ENCODE data around the gene CCDC12. TPM values are rescaled to one million over a fixed set of nuclear protein-coding genes. Genes with fewer than 3 reads are reported as not detected.
A peak's percentile ranks its signal among the peaks of the same experiment; 100 is the strongest.

Gene CCDC12
- total RNA-seq, 4 donors from 2014 or later, result 43.2 to 60.6 (median 51.8) TPM

DNA sequence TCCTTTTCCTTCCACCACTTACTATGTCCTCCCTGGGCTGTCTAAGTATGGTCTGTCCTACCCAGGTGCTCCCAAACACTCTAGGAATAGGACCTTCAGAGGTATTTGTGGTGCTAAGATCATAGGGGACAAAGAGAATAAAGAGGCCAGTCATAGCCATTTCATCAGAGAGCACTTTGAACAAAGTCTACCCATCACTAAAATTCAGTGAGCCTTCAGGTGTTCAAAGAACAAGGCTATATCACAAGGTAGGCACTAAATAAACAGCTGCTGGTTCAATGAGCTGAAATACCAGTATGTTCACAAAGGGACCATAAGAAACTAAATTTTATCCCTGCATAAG is 41.7 kb upstream of the CCDC12 start:
- Histone ChIP-seq H3K4me3 (replicated peaks in 1 of 3) (no peak overlapping the region), H3K4me1 (peaks cover 22 to 40% of the 10 kb centered on the region in 2 donors), H3K27me3 (no peaks in the 10 kb centered on the region), H3K36me3 (peaks cover 4 to 8% of the 10 kb centered on the region in 2 donors), H3K9me3 (no peaks in the 10 kb centered on the region), H3K27ac (peak overlapping the region in 1 of 3 donors; percentile 20)
- no peak for DNase-seq
- intact Hi-C loops (cut with DNase I), result no loop called here
- TF ChIP-seq, protein P1, sequence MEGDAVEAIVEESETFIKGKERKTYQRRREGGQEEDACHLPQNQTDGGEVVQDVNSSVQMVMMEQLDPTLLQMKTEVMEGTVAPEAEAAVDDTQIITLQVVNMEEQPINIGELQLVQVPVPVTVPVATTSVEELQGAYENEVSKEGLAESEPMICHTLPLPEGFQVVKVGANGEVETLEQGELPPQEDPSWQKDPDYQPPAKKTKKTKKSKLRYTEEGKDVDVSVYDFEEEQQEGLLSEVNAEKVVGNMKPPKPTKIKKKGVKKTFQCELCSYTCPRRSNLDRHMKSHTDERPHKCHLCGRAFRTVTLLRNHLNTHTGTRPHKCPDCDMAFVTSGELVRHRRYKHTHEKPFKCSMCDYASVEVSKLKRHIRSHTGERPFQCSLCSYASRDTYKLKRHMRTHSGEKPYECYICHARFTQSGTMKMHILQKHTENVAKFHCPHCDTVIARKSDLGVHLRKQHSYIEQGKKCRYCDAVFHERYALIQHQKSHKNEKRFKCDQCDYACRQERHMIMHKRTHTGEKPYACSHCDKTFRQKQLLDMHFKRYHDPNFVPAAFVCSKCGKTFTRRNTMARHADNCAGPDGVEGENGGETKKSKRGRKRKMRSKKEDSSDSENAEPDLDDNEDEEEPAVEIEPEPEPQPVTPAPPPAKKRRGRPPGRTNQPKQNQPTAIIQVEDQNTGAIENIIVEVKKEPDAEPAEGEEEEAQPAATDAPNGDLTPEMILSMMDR (IDR thresholded peaks at IDR 0.05), result no peak
- TF ChIP-seq POLR2A (IDR thresholded peaks at IDR 0.05), result no peak

DNA sequence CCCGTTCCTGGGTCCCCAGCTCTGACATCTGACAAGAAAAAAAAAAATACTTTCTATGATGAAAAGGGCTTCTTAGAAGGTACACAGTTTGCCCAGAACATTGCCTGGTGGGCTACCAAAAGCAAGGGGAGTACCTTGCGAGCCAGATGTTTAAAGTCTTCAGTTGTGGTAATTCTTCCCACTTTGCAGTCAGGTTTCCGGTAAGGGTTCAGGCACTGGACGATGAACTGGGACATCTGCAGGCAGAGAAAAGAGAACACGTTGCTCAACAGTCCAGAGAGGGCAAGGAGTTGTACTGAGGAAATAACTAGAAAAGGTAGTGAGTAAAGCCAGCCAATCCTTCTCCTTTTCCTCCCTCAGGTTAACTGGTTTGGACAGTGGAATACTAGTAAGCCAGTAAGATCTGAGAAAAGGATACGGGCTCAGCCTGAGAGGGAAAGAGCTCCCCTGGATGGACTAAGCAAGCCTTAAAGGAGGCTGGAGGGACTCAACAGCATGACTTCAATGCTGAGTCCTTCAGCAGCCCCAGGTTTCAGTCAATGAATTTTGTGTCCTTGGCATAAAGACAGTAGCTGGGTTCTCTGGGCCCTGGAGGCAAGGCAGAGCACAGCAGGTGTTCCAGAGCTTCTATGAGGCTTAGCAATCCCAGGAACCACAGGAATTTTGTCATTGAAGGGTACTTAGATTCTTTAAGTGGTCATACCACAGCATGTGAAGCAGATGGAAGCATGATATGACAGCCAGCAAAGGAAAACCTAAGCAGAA is 41.1 kb upstream of the CCDC12 start:
- Histone ChIP-seq H3K4me1 (peaks cover 22 to 36% of the 10 kb centered on the region in 2 donors), H3K4me3 (replicated peaks in 1 of 3) (no peak overlapping the region), H3K27me3 (no peaks in the 10 kb centered on the region), H3K27ac (peak overlapping the region in 1 of 3 donors; percentile 20), H3K36me3 (peaks cover 4 to 8% of the 10 kb centered on the region in 2 donors), H3K9me3 (no peaks in the 10 kb centered on the region)
- DNase-seq, result no peak
- TF ChIP-seq POLR2A (IDR thresholded peaks at IDR 0.05), result no peak
- TF ChIP-seq, protein P1 (IDR thresholded peaks at IDR 0.05), result no peak
- intact Hi-C loops (cut with DNase I), result no loop called here
- WGBS, 2 donors, result 90 to 91% methylated on average over 6 of the region's 6 CpGs

DNA sequence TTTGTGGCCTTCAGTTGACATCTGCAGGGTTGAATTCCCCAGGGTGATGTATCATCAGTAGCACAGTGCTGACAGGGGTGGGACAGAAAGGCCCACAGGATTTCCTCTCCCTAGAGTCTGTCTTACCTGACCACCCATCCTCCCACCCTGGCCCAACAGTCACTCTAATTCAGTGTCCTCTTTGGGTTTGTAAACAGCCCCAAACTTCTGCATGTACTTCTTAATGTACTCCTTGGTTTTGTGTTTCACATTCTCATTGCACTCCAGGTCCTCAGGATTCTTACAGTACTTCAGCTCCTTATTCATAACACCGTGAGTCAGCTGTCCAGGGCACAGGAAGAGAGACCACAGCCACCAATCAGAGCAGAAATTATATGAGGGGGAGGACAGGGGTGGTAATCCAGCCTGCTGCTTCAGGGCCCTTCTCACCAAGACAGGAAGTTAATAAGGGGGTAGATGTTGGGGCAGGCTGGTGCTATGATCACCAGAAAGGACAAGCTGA is 40.4 kb upstream of the CCDC12 start:
- H3K36me3 ChIP-seq, result peaks cover 4 to 8% of the 10 kb centered on the region in 2 donors
- H3K4me1 ChIP-seq, result peaks cover 22 to 30% of the 10 kb centered on the region in 2 donors
- H3K27me3 ChIP-seq, result no peaks in the 10 kb centered on the region
- intact Hi-C loops (cut with DNase I), result no loop called here
- WGBS, 2 donors, result 61 to 76% methylated on average over 1 of the region's 1 CpG
- no peak for DNase-seq
- H3K9me3 ChIP-seq, result no peaks in the 10 kb centered on the region
- no peak for TF ChIP-seq POLR2A (IDR thresholded peaks at IDR 0.05)
- TF ChIP-seq, protein P1 (IDR thresholded peaks at IDR 0.05), result no peak
- H3K27ac ChIP-seq, result peak overlapping the region in 1 of 3 donors; percentile 20
- no peak overlapping the region for H3K4me3 ChIP-seq (replicated peaks in 1 of 3)

DNA sequence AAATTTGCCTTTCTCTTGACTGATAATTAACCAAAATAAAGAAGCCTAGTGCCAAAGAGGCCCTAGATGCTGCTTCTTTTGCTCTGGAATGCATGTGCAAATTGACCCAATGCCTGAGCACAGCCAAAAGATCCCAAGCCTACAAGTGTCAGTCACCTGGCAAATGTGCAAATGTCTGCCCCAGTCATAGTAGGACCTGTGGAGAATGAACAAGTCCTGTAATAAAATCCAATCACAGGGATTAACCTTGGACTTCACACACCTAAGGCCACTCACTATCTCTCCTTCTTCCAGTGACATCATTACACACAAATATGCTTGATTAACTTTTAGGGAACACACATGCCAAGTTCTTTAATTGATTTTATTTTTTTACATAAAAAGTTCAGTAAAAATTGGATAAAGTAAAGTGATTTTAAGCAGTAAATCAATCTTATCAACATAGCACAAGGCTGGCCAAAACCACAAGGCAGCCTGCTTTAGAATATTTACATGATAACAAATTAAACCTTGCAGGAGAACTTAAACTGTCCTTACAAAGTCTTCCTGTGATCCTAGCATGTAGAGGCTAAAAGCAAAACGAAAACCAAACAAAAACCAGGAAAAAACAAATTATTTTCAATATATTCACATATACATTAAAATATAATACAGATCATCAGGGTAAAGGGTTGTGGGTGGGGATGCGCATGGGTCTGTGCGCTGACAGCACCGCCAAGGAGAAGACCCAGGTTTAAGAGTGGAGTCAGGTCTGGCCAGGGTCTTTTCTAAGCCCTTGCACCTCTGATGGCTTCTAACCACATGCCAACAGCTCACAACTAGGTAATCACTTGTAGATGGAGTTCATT is 39.8 kb upstream of the CCDC12 start:
- intact Hi-C loops (cut with DNase I), result no loop called here
- Histone ChIP-seq H3K36me3 (peaks cover 4 to 8% of the 10 kb centered on the region in 2 donors), H3K4me3 (replicated peaks in 1 of 3) (no peak overlapping the region), H3K27me3 (no peaks in the 10 kb centered on the region), H3K27ac (no peak overlapping the region), H3K4me1 (peaks cover 22 to 30% of the 10 kb centered on the region in 2 donors), H3K9me3 (no peaks in the 10 kb centered on the region)
- TF ChIP-seq POLR2A (IDR thresholded peaks at IDR 0.05), result no peak
- TF ChIP-seq, protein P1 (IDR thresholded peaks at IDR 0.05), result no peak
- no peak for DNase-seq
- WGBS, 2 donors, result 92 to 94% methylated on average over 4 of the region's 4 CpGs

DNA sequence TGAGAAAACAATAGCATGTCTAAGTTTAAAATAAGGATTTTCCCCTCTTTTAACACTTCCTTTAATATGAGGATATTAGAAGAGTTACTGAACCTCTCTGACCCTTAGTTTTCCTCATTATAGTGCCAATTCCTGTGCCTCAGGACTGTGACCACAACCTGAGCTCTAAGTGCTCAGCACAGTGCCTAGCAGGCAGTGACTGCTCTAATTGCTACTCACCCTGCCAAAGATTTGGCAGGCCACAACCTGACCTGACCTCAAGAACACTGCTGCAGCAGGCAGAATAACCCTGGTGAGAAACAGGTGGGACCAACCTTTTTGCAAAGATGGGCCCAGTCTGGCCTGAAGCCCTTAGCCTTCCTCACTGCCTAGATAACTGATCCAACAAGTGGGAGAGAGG is 38.6 kb upstream of the CCDC12 start:
- Histone ChIP-seq H3K4me1 (peaks cover 22 to 29% of the 10 kb centered on the region in 2 donors), H3K4me3 (replicated peaks in 1 of 3) (no peak overlapping the region), H3K36me3 (peaks cover 4 to 8% of the 10 kb centered on the region in 2 donors), H3K27ac (no peak overlapping the region), H3K27me3 (no peaks in the 10 kb centered on the region), H3K9me3 (no peaks in the 10 kb centered on the region)
- TF ChIP-seq, protein P1 (IDR thresholded peaks at IDR 0.05), result no peak
- TF ChIP-seq POLR2A (IDR thresholded peaks at IDR 0.05), result no peak
- DNase-seq, result no peak
- intact Hi-C loops (cut with DNase I), result no loop called here

Measured in thyroid gland (tissue), 4 donors.